T-helper 2 cell (primary cell): Measurements from ENCODE around the gene KRTCAP2.
"Not testable (repeated sequence)": the region's sequence is repeated elsewhere in the genome, so short reads cannot be mapped to it uniquely, and the experiment has no call there.

Experiments
- DNase-seq, 5 experiments: peaks; one replicate each; pipeline versions ENCODE4 v3.0.0 to v3.0.0-alpha.2; 2012 to 2022

KRTCAP2 gene

GRCh38 chr1:155199792-155200191, 26.7 kb upstream of the KRTCAP2 start:
- DNase-seq = no peak

GRCh38 chr1:155198547-155198906, 25.4 kb upstream of the KRTCAP2 start:
- DNase-seq = no peak

GRCh38 chr1:155197901-155198546, 24.9 kb upstream of the KRTCAP2 start:
- DNase-seq = no peak

GRCh38 chr1:155196893-155197638, 24.0 kb upstream of the KRTCAP2 start:
- DNase-seq = no peak

GRCh38 chr1:155196103-155196892, 23.2 kb upstream of the KRTCAP2 start:
- DNase-seq = no peak

DNA sequence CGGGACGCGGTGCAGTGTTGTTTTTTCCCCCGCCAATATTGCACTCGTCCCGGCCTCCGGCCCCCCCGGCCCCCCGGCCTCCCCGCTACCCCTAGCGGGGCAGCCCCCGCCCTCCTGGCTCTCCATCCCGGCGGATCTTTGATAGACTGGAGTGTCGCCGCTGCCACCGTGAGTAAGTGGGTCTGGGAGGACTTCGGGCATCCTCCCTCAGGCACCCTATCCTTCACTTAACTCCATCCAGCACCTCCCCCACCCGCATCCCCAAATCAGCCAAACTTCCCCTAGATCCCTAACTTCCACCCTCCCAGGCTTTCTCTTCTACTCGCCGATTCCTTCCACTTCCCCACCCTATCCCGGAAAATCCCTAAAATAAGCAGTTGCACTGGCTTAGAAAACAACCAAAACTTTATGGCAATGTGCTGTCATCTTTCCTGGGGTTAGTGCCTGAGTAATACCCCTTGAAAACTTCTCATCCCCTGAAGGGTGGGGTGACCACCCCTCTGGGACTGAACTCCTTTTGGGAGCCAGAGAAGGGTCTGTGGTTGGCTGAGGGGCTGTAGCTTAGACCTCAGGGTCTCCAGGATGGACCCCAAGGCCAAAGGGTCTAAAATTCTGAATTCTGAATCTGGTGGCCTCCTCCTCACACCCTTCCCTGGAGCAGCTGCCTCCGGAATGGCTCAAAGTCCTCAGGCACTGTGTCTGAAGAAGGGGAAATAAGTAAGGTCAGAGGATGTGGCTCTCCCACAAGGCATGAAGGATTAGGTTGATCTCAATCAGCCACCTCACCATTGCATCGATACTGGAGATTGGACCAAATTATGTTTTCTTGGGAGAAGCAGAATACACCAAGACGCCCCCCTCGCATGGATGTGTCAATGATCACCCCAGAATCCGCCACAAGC, 22.3 kb upstream of the KRTCAP2 start:
- no peak for DNase-seq

DNA sequence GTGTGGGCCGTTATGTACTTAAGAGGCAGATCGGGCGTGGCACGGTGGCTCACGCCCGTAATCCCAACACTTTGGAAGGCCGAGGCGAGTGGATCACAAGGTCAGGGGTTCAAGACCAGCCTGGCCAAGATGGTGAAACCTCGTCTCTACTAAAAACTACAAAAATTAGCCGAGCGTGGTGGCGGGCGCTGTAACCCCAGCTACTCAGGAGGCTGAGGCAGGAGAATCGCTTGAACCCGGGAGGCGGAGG, 20.8 kb upstream of the KRTCAP2 start:
- DNase-seq = not testable (repeated sequence)

- DNase-seq = peak; percentile 39 to 70 (median 58)
These were observed 20.3 kb upstream of the KRTCAP2 start for GRCh38 chr1:155193275-155193990.

DNA sequence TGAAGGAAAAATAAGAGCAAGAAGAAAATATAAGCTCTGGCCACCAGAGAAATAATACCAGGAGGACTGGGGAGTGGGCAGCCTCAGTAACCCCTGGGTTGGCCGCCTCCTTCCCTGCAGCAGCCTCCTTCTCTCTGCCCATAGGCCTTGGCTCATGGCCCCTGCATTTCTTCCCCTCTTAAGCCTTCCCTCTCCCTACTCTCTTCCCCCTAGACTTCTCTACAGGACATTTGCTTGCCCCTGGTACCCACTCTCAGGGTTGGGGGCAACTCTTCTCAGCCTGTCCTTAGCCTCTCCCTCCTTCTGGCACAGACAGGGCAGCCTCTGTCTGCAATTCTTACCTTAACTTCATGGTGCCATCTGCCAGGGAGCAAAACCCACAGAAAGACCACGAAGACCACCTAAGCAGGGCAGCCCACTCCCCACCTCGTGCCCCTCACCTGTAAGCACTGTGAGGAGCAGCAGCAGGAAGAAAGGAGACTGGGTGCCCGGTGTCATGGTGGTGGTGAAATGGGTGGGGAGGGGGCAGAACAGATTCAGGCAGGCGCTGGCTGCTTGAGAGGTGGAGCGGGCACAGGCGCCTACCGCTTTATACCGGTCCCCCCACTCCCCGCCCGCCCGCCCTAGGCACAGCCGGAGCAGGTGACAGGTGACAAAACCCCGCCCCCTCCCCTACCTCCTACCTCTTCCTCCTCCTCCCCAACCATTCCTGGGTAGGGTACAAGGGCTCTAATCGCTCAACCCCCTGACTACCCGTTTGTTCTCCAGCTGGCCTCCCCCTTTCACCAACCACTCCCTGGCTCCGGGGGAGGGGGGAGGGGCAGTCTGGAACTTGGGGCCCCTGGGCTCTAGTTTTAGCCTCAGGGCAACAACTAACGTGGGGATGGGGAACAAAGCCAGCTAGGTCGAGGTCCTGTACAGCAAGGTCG, 19.5 kb upstream of the KRTCAP2 start:
- peak in 3 of 5 experiments; percentile 25 to 48 (median 32) for DNase-seq

- no peak for DNase-seq
These were observed 18.8 kb upstream of the KRTCAP2 start for GRCh38 chr1:155191904-155192303.

- not testable (repeated sequence) for DNase-seq
These were observed 16.8 kb upstream of the KRTCAP2 start for GRCh38 chr1:155189926-155190325.

GRCh38 chr1:155188268-155188667, 15.2 kb upstream of the KRTCAP2 start:
- DNase-seq = no peak

GRCh38 chr1:155187456-155187891, 14.4 kb upstream of the KRTCAP2 start:
- DNase-seq = no peak

DNA sequence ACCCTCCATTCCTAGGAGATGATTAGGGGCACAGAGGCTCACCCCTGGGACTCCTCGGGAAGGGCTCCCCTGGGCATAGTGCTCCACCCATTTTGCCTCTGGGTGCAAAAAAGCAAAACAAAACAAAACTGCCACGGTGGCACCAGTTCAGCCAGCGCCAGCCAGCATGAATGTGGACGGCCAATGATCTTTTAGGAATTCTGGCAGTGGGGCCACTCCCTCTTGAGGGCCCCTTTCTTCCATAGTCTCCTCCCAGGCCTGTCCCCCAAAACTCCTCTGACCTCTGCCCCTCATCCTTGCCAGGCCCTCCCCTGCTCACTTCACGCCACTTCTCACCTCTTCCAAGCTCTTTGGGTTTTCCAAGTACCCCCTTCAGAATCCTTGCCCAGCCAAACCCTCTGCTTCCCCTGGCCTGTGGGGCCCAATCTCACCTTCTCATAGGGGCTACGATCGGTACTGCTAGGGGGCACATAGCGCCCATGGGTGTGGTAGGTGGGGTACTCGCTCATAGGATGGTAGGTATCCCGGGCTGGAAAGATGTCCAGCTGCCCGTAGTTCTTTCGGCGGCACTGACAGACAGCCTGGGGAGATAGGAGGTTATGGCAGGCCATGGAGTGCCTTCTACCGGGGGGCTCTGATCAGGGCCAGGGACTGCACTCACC, 13.8 kb upstream of the KRTCAP2 start:
- DNase-seq = no peak

DNA sequence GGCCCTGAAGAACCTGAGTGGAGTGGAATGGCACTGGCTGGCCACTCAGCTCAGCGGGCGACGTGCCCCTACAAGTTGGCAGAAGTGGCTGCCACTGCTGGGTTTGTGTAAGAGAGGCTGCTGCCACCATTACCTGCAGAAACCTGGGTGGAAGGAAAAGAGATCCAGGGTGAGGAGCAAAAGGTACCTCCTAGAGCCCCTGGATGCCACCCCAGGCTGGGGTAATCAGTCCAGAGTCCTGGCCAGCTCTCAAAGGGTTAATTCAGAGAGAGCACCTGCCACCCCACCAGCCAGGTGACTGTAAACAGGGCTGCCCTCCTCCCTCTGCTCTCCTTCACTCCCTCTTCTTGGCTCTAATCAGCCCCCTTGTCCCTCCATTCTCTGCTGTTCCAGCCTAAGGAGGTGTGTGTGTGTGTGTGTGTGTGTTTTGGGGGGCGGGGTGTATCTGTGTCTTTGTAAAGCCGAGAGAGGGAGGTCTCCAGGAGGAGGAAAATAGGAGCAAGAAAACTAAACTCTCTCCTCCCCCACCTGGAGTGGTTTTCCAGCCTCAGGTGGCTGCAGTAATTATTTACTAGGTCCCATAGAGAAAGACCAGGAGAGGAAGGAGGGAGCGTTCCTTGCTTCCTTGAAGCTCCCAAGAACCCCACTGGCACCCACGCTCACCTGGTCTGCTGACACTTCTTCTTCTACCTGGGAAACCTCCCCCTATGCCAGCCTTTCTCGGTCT, 13.1 kb upstream of the KRTCAP2 start:
- no peak for DNase-seq

- no peak for DNase-seq
These were observed 12.6 kb upstream of the KRTCAP2 start for GRCh38 chr1:155185783-155186066.

DNA sequence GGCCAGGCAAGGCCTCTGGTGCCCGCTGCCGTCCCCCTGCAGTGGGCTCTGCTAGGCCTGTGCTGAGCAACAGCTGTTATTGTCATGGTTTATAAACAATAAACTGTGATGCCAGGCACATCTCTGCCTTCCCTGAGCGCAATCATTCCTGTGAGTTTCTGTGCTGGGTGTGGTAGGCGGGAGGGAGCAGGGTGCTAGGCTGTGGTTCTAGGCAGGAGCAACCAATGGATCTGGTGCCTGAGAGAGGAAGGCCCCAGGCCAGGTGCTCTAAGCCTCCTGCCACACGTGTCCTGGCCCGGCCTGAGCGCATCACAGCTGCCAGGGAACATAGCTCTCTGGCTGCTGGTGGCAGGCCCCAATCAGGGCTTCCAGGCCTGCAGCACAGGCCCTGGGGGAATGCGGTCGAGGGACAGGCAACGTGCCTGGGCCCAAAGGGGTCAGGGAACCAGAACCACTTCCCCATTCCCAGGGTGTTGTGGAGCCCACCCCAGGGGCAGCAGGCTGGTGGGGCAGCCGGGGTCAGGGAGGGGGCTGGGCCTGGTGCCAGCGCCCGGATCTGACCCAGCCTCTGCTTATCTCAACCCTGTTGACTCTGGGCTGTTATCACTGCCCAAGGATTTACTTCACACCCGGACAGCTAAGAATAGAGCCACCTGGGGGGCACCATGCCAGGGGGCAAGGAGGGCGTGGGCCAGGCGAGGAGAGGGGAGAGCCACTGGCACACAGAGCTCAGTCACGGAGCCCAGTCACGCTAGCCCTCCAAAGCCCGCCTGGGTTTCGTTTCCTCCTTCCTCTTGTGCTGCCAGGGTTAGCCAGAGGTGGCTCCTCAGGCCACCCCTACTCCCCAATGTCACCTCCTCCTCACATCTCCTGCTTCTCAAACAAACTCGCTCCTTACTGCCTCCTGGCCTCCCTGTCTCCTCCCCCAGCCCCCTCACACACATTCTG, 12.0 kb upstream of the KRTCAP2 start:
- DNase-seq = no peak

DNA sequence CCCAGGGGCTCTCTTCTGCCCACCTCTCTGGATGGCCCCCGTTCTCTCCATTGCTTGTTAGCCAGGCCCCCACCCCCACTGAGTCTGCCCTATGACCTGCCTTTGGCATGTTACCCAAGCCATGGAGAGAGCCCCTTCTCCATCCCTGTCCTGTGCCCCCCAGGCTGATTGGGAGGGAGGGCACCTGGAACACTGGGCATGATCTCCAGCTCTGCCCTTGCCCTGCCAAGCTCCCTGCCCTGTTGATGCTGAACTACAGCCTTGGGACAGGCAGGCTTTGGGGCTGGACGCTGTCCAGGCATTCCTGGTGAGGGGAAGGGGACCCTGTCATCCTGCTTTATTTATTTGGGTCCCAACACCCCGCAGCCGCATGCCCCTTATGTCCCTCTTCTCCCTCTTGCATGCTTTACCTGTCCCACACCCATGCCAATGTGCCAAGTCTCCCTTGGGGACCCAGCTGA, 11.3 kb upstream of the KRTCAP2 start:
- no peak for DNase-seq

DNA sequence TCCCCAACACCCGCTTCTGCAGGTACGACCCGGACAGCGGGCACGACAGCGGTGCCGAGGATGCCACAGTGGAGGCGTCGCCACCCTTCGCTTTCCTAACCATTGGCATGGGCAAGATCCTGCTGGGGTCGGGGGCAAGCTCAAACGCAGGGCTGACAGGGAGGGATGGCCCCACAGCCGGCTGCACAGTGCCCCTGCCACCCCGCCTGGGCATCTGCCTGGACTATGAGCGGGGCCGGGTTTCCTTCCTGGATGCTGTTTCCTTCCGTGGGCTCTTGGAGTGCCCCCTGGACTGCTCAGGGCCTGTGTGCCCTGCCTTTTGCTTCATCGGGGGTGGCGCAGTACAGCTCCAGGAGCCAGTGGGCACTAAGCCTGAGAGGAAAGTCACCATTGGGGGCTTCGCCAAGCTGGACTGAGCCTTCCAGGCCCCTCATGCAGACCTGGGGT, 10.7 kb upstream of the KRTCAP2 start:
- no peak for DNase-seq
